SK-N-MC (cell line): ENCODE measurements around the gene MAP7.

ENCODE experiments used
- EZH2 ChIP-seq: fragments of 200-600 bp; sonication (generic); IDR thresholded peaks from one replicate; pipeline ENCODE4 v1.6.1; 2017; ENCODE audit warnings: antibody characterized with exemption
- POLR2AphosphoS5 ChIP-seq: IDR thresholded peaks from 2 replicates; pipeline ENCODE4 v1.6.1; 2012; ENCODE audit warnings: mild to moderate bottlenecking, low read depth, low read length, borderline replicate concordance

DNA sequence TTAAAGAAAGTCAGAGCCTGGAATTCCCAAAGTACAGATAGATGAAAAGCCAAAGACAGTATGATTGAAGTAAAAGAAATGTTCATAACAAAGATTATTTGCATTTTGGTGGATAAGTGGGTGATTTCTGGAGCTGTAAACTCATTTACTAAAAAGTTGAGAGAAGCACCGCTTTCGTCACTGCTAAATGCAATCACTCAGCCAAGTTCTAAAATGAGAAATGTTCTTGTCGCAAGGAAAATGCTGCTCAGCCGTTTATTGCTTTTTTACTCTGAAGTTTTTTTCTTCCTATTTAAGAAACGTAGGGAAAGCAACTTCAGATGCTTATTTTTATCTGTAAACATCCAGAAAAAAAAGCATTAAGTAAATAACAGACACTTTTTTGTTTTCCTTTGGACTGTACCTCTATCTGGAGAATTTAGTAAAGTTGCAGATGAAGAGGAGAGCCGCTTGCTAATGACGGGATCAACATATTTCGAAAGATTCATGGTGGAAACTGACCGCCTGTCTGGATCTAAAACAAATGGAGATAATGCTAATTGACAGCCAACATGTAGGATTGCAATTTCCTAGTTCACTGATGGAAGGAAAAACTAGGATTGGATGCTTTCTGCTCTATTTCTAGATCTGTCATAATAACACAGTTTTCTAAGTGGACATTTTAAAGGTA lies 166.8 kb downstream of the MAP7 start:
- TF ChIP-seq POLR2AphosphoS5 (no peak), EZH2 (no peak)
